HCT116 (cell line): ENCODE data around the gene DRD4.

Source experiments
- EZH2 ChIP-seq: fragments of 200-600 bp; sonication (generic); IDR thresholded peaks from 2 replicates; pipeline ENCODE4 v1.6.1; 2017; ENCODE audit warnings: antibody characterized with exemption, mixed run types
- SP1 ChIP-seq: IDR thresholded peaks from 2 replicates; pipeline ENCODE4 v1.6.1; 2012; ENCODE audit warnings: low read depth

DNA sequence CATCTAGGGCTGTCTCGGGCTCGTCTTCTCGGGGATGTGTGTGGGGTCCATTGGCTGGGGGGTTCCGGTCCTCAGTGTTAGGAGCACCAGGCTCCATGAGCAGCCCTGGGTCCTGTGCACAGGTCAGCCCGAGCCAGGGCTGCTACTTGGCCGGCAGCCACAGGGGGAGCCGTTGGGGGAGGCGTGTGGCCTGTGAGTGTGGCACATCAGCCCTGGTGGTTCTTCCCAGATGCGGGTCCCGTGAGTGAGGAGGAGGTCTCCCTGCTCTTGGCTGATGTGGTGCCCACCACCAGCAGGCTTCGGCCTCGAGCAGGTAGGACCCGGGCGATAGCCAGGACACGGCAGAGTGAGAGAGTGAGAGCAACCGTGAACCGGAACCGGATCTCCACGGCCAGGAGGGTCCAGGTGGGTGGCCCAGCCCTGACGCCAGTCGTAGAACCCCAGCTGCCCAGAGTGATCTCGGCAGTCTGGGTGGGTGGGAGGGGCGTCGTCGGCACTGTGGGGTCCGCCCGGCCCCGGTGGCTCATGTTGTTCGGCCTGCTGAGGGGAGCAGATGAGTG, 39.8 kb upstream of the DRD4 start:
- no peak for TF ChIP-seq SP1
- TF ChIP-seq EZH2 = no peak
